Adrenal gland (tissue), 5 donors: ENCODE results near the gene CYP1A2.

Experiments
- CTCF ChIP-seq, 6 experiments: fragments of 450-650 bp in 4 of 6; fragments of 200-600 bp in 2 of 6; sonication (generic) in 1 of 6; IDR thresholded peaks; 1 replicate in 5 of 6; 2 replicates in 1 of 6; pipeline versions ENCODE4 v1.5.1 to v1.8.0; 2016 to 2021; ENCODE audit warnings: antibody characterized with exemption in 6 of 6, mild to moderate bottlenecking in 2 of 6, moderate library complexity in 1 of 6
- POLR2A ChIP-seq, 2 donors: fragments of 450-650 bp; IDR thresholded peaks; one replicate each; pipeline ENCODE4 v1.6.1; 2017; ENCODE audit warnings: antibody characterized with exemption in 2 of 2, mild to moderate bottlenecking in 2 of 2, moderate library complexity in 1 of 2
- donor health status: DM: no; HTN: no; CAD: no.

GRCh38 chr15:74735305-74735704 lies 13.3 kb upstream of the CYP1A2 start:
- TF ChIP-seq CTCF (IDR thresholded peaks at IDR 0.05): no peak
- no peak for TF ChIP-seq POLR2A (IDR thresholded peaks at IDR 0.05)
